ENCODE results near the gene ELFN2.
A peak's percentile ranks its signal among the peaks of the same experiment; 100 is the strongest.

The ELFN2 gene

GRCh38 chr22:37384691-37385090, 42.6 kb downstream of the ELFN2 start:
- DNase-seq (ENCODE audit: low read depth): no peak

- DNase-seq (ENCODE audit: low read depth): no peak
Observed at GRCh38 chr22:37383341-37383740, 43.9 kb downstream of the ELFN2 start.

GRCh38 chr22:37381489-37381888, 45.8 kb downstream of the ELFN2 start:
- peak; percentile 9 for DNase-seq (ENCODE audit: low read depth)

- DNase-seq (ENCODE audit: low read depth): no peak
Observed at GRCh38 chr22:37379722-37380121, 47.6 kb downstream of the ELFN2 start.

- no peak for DNase-seq (ENCODE audit: low read depth)
Observed at GRCh38 chr22:37379085-37379484, 48.2 kb downstream of the ELFN2 start.

- DNase-seq (ENCODE audit: low read depth): no peak
Observed at GRCh38 chr22:37378642-37379058, 48.6 kb downstream of the ELFN2 start.

GRCh38 chr22:37377927-37378326, 49.4 kb downstream of the ELFN2 start:
- DNase-seq (ENCODE audit: low read depth): no peak

- DNase-seq (ENCODE audit: low read depth): no peak
Observed at GRCh38 chr22:37377138-37377537, 50.1 kb downstream of the ELFN2 start.

GRCh38 chr22:37376643-37377042, 50.6 kb downstream of the ELFN2 start:
- DNase-seq (ENCODE audit: low read depth): no peak

GRCh38 chr22:37375801-37376200, 51.5 kb downstream of the ELFN2 start:
- no peak for DNase-seq (ENCODE audit: low read depth)

GRCh38 chr22:37374571-37374970, 52.7 kb downstream of the ELFN2 start:
- no peak for DNase-seq (ENCODE audit: low read depth)

- DNase-seq (ENCODE audit: low read depth): no peak
Observed at GRCh38 chr22:37373451-37373850, 53.8 kb downstream of the ELFN2 start.

GRCh38 chr22:37371911-37372310, 55.4 kb downstream of the ELFN2 start:
- no peak for DNase-seq (ENCODE audit: low read depth)

- no peak for DNase-seq (ENCODE audit: low read depth)
Observed at GRCh38 chr22:37371491-37371890, 55.8 kb downstream of the ELFN2 start.

GRCh38 chr22:37370306-37370979, 56.8 kb downstream of the ELFN2 start:
- no peak for DNase-seq (ENCODE audit: low read depth)

- DNase-seq (ENCODE audit: low read depth): no peak
Observed at GRCh38 chr22:37369483-37369882, 57.8 kb downstream of the ELFN2 start.

GRCh38 chr22:37368058-37368457, 59.2 kb downstream of the ELFN2 start:
- no peak for DNase-seq (ENCODE audit: low read depth)

GRCh38 chr22:37366601-37367000, 60.7 kb downstream of the ELFN2 start:
- no peak for DNase-seq (ENCODE audit: low read depth)

GRCh38 chr22:37365950-37366349, 61.3 kb downstream of the ELFN2 start:
- no peak for DNase-seq (ENCODE audit: low read depth)

- DNase-seq (ENCODE audit: low read depth): no peak
Observed at GRCh38 chr22:37363261-37363992, 63.9 kb downstream of the ELFN2 start.

GRCh38 chr22:37362621-37363020, 64.7 kb downstream of the ELFN2 start:
- no peak for DNase-seq (ENCODE audit: low read depth)

- peak; percentile 21 for DNase-seq (ENCODE audit: low read depth)
Observed at GRCh38 chr22:37358917-37359316, 68.4 kb downstream of the ELFN2 start.

GRCh38 chr22:37358386-37358785, 68.9 kb downstream of the ELFN2 start:
- no peak for DNase-seq (ENCODE audit: low read depth)
